HG03103 (cell line): ENCODE results near the gene TRAPPC8.
A peak's percentile ranks its signal among the peaks of the same experiment; 100 is the strongest.
"Not testable (repeated sequence)": the region's sequence is repeated elsewhere in the genome, so short reads cannot be mapped to it uniquely, and the experiment has no call there.

Source experiments
- ATAC-seq: cut with Tn5 transposase; IDR thresholded peaks from one replicate; pipeline ENCODE4 v1.9.1; 2021; ENCODE audit warnings: low read depth; ENCODE audit not compliant: unreplicated experiment

The TRAPPC8 gene

GRCh38 chr18:31875301-31875700 lies 67.6 kb downstream of the TRAPPC8 start:
- no peak for ATAC-seq

GRCh38 chr18:31863103-31863502 lies 79.8 kb downstream of the TRAPPC8 start:
- no peak for ATAC-seq

DNA sequence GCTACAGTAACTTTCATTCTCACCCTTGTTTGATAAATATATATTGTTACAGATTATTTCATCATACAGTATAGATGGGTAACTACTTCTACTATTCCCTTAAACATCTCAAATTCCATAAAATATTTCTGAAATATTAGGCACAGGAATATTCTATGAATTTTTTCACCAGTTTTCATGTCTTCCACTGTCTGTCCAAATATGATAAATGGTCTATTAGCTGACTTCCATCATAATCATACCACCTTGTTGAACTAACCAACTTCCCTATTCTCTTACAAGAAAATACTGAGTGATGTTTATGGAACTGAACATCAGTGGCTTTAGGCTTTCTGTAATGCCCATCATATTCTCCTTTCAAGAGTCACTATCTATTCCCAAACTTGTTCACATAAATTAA lies 82.4 kb downstream of the TRAPPC8 start:
- no peak for ATAC-seq

DNA sequence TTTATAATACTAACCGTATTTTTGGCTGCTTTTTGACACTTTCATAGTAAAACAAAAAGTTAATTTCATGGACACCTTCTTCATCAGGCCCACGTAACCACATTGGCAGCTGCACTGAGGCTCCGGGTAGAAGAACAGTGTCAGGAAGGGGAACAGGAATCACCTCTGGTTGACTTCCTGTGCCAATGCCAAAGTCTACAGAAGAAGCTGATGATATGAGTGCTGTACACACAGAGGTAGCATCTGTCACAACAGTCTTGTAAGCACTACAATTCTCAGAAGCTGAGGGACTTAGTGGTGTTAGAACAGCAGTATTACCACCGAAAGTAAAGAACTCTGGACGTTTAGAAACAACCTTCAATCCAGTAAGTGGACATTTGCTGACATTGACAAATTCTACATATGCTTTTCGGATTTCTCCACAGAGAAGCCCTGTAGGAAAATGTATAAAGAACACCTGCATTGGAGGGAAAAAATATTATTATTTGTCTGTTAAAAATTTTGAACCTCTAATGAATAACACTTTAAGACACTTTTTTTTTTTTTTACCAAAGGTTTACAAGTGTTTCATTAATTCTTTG lies 85.3 kb downstream of the TRAPPC8 start:
- no peak for ATAC-seq

GRCh38 chr18:31850844-31851243 lies 92.1 kb downstream of the TRAPPC8 start:
- no peak for ATAC-seq

DNA sequence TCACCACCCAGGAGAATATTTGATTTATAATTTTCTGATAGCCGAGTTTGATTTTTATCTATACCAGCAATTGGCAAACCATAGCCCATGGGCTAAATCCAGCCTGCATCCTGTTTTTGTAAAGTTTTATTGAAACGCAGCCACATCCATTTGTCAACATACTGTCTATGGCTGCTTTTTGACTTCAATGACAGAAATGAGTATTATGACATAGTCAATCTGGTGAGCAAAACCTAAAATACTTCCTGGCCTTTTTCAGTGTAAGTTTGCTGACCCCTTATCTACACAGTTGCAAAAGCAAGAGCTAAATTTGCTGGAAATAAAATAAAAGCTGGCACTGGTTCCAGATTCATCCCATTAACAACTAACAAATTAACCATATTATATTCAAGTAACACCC lies 102.4 kb downstream of the TRAPPC8 start:
- ATAC-seq, result no peak

GRCh38 chr18:31837879-31838278 lies 105.0 kb downstream of the TRAPPC8 start:
- no peak for ATAC-seq

DNA sequence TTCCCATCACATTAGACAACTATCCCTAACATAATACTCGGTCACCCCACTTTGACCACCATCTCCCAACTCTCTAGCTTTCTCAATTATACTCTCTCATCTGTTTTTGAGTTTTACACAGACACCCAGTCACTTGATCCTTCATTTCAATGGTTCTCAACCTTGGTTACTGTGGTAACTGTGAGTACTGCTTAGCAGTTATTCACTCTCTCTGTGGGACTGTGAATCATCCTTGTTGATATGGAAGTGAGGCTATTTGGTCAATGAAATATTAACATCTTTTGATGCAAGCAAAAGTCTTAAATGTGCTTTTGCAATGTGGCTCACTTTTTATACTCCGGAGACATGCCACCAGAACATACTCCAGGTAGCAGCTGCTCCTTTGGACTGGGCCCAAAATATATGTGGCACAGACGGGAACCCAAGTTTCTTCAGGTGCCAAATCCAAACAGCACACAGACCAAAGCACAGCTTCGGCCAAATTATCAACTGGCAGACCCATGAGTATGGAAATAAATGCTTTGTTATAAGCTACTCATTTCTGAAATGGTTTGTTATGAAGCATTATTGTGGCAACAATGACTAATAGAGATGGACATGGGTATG lies 107.3 kb downstream of the TRAPPC8 start:
- ATAC-seq, result no peak

DNA sequence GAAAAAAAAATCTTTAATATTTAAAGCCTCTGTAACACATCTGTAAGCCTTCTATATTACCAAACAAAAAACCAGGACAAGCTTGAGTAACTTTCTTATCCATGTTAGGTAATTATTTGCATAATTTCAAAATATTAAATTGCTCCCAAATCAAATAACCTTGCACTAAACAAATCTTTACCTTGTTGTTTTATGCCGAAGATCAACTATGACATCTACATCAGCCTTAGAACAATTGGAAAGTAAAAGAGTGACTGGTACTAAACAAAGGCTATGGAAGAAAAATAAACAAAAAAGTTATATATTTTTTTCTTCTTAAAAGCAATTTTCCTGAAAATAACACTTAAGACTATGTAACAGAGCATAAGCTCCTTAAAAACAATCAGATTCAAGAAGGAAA lies 111.0 kb downstream of the TRAPPC8 start:
- ATAC-seq, result no peak

GRCh38 chr18:31830686-31831085 lies 112.2 kb downstream of the TRAPPC8 start:
- no peak for ATAC-seq

GRCh38 chr18:31828613-31829012 lies 114.3 kb downstream of the TRAPPC8 start:
- no peak for ATAC-seq

DNA sequence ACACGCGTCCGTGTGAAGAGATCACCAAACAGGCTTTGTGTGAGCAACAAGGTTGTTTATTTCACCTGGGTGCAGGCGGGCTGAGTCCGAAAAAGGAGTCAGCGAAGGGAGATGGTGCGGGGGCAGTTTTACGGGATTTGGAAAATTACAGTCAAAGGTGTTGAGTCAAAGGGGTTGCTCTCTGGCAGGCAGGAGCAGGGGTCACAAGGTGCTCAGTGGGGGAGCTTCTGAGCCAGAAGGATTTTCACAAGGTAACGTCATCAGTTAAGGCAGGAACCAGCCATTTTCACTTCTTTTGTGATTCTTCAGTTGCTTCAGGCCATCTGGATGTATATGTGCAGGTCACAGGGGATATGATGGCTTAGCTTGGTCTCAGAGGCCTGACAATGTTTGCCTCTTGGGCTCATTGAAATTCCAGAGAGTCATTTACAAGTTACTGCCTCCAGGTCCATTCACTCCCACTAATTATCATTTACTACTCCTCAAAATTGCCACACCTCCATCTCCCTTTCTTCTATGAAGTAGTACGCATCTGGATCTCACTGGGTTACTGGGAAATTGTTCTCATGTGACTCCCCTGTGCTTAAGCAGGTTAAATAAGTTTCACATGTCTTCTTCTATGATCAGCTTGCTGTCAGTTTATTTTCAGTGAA lies 116.1 kb downstream of the TRAPPC8 start:
- not testable (repeated sequence) for ATAC-seq

DNA sequence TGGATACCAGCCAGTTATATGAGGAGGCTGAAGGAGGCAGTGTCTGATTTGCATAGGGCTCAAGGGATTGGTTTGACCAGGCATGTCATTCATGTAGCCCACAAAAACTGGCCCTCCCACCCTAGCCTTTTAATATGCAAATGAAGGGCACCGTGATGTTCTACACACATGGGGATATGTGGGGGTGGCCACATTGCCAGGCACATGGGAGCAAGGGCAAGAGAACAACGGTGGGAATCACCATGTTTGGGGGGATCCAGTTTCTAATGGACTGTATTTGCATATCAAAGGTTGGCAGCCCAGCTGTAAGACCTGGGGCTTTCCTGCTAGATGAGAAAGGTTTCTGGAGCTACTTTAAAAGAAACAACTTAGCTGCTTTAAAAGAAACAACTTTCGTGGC lies 117.2 kb downstream of the TRAPPC8 start:
- ATAC-seq, result no peak

DNA sequence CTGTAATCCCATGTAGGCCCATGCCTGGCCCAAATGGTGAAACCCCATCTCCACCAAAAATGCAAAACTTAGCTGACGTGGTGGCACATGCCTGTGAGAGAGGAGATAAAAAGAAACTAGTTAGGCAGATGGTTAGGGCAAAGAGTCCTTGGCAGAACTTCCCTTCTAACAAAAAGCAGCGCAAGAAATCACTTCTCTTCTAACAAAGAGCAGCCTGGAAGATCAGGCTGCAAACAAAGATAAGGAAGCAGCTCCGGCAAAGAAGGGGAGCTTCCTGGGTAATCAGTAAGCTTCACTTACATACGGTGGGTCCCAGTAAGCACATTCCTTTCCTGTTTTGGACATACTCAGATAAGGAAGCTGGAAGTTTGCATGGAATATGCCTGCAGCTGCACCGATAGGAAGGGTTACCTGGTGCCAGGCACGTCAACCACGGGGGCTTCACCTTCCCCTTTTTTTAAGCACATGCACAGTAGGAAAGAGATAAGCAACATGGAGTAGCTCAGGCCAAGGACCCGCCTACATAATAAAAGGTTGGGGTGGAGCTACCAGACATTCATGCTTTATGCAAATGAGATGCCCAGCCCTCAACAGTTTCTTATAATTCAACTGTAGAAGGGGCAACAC lies 121.3 kb downstream of the TRAPPC8 start:
- ATAC-seq, result no peak

DNA sequence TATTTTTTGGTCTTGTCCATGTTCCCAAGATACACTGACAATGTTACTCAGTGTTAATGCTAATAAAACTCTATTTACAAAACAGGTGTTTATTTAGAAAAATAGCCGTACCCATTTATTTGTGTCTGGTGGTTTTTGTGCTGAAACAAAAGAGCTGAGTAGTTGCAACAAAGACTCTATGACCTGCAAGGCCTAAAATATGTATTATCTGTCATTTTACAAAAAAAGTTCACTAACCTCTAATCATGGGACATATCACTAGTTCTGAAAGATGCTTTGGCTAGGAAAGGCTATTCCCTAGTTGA lies 123.1 kb downstream of the TRAPPC8 start:
- ATAC-seq, result no peak

- ATAC-seq, result peak; percentile 89
Observed at GRCh38 chr18:31819106-31819924, 123.6 kb downstream of the TRAPPC8 start.

GRCh38 chr18:31814132-31814531 lies 128.8 kb downstream of the TRAPPC8 start:
- no peak for ATAC-seq

GRCh38 chr18:31810336-31811130 lies 132.4 kb downstream of the TRAPPC8 start:
- not testable (repeated sequence) for ATAC-seq

DNA sequence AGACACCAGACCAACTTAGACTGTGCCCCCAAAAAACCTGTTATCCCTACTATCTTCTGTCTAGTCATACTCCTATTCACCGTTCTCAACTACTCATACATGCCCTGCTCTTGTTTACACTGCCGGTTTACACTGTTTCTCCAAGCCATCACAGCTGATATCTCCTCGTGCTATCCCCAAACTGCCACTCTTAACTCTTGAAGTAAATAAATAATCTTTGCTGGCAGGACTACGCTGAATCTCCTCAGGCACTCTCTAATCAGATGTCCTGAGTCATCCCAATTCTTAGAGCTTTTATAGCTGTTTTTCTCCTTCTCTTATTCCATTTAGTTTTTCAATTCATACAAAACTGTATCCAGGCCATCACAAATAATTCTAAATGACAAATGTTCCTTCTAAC lies 133.9 kb downstream of the TRAPPC8 start:
- not testable (repeated sequence) for ATAC-seq

DNA sequence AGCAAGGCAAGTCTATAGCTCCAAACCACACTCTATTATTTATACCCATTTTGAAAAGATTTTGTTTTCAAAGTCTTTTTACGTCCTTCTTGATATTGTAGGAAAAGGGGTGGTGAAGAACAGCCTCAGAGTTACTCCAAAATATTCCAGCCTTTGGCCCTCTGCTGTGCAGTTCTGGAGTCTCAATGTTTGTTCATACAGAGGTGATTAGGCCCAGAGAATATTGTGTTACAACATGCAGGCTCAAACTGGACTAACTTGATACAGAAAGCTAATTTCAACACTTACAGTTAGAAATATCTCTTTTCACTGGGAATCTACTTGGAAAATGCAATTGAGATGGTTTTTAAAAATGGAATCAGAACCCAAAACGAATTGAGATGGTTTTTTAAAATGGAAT lies 141.8 kb downstream of the TRAPPC8 start:
- no peak for ATAC-seq
